Measurements from ENCODE around the gene BLCAP. TPM values are rescaled to one million over a fixed set of nuclear protein-coding genes. Genes with fewer than 3 reads are reported as not detected.

BLCAP gene
- total RNA-seq, 1 experiment from 2014 or later: 54.3 TPM

DNA sequence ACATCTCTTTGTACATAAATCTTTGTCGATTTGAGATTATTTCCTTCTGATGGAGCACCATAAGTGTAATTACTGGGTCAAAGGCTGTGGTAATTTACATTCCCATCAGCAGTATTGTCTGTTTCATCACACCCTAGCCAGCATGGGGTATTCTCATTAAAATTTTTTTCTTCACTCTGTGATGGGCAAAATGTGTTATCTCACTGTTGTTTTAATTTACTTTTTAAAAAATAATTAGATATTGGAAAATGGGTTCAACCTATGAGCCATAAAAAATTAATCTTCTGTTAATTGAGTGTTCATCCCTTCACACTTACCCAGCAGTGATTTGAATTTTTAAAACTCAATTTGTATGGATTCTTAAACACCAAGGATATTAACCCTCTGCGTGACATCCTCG, 50.6 kb downstream of the BLCAP start:
- Histone ChIP-seq H4K8ac (replicated peaks; ENCODE audit: insufficient read length, low read depth, low read length) (no peak overlapping the region), H3K27me3 (ENCODE audit: insufficient read depth, low read length) (no peaks in the 10 kb centered on the region), H4K20me1 (ENCODE audit: control insufficient read depth, insufficient read depth, insufficient read length) (no peaks in the 10 kb centered on the region), H3K14ac (ENCODE audit: insufficient read depth, low read length) (no peak overlapping the region), H3K23me2 (ENCODE audit: insufficient read length, low read depth, low read length, poor library complexity, severe bottlenecking) (no peaks in the 10 kb centered on the region), H2BK120ac (ENCODE audit: low read depth, low read length, poor library complexity, severe bottlenecking) (no peak overlapping the region), H3K4me1 (ENCODE audit: insufficient read depth, low read length) (no peaks in the 10 kb centered on the region), H3K9me3 (ENCODE audit: control insufficient read depth, low read depth, low read length) (no peaks in the 10 kb centered on the region), H3K27ac (ENCODE audit: insufficient read length, low read depth, low read length) (no peak overlapping the region), H2BK12ac (ENCODE audit: insufficient read length, low read depth, low read length) (no peak overlapping the region), H3K79me2 (ENCODE audit: insufficient read depth, low read length) (no peaks in the 10 kb centered on the region), H3K4ac (ENCODE audit: low read depth, low read length) (no peak overlapping the region), H3K56ac (ENCODE audit: insufficient read length, low read depth, low read length) (no peak overlapping the region), H3K23ac (ENCODE audit: insufficient read length, low read depth, low read length) (no peak overlapping the region), H2BK15ac (ENCODE audit: low read depth, low read length) (no peak overlapping the region), H4K91ac (ENCODE audit: insufficient read length, low read depth, low read length) (no peak overlapping the region), H2AK5ac (ENCODE audit: insufficient read length, low read length) (no peak overlapping the region), H3K79me1 (ENCODE audit: insufficient read depth, low read depth, low read length, poor library complexity, severe bottlenecking) (no peaks in the 10 kb centered on the region), H2BK5ac (ENCODE audit: insufficient read length, low read length) (no peak overlapping the region), H3K4me2 (ENCODE audit: insufficient read depth, insufficient read length, low read length) (no peak overlapping the region), H2BK20ac (ENCODE audit: low read depth, low read length, poor library complexity, severe bottlenecking) (no peak overlapping the region), H3K9ac (ENCODE audit: extremely low read depth, insufficient read length, low read length) (no peak overlapping the region), H3K18ac (ENCODE audit: insufficient read length, low read depth, low read length) (no peak overlapping the region), H2AFZ (ENCODE audit: low read length) (no peak overlapping the region), H4K5ac (ENCODE audit: insufficient read length, low read depth, low read length) (no peak overlapping the region), H3T11ph (ENCODE audit: low read length) (no peak overlapping the region)
- H3K36me3 Mint-ChIP-seq (ENCODE audit: insufficient read depth in 1 of 3, low read depth in 3 of 3): peaks cover 0 to 11% (median 2%) of the 10 kb centered on the region in 3 experiments; a peak in 4 of 7 replicates
- H3K9me3 Mint-ChIP-seq: peaks cover 10 to 11% of the 10 kb centered on the region in 2 experiments
- no peak overlapping the region for H3K27ac Mint-ChIP-seq
- peaks cover 15% of the 10 kb centered on the region for H3K27me3 Mint-ChIP-seq (ENCODE audit: low read depth)
- no peak for DNase-seq
- WGBS (ENCODE audit: extremely low coverage, insufficient read length, low lambda C conversion rate): no CpG with 5 or more reads among the region's 3 CpGs
- H3K4me1 Mint-ChIP-seq: peaks cover 6 to 17% of the 10 kb centered on the region in 2 experiments
- H3K4me3 Mint-ChIP-seq: no peak overlapping the region
- no peak for TF ChIP-seq CTCF (conservative IDR thresholded peaks at IDR 0.05)
